ENCODE data around the gene IQCK.

The IQCK gene

GRCh38 chr16:19733551-19733950 is 15.5 kb downstream of the IQCK start:
- TF ChIP-seq CTCF (IDR thresholded peaks at IDR 0.05; ENCODE audit: insufficient read depth, low read depth, low read length, missing control alignments) = no peak
- no peak for DNase-seq (ENCODE audit: low read depth)
- H3K4me3 ChIP-seq (ENCODE audit: low read length) = no peak overlapping the region

GRCh38 chr16:19735074-19735867 is 17.2 kb downstream of the IQCK start:
- DNase-seq (ENCODE audit: low read depth) = no peak
- H3K4me3 ChIP-seq (ENCODE audit: low read length) = no peak overlapping the region
- TF ChIP-seq CTCF (IDR thresholded peaks at IDR 0.05; ENCODE audit: insufficient read depth, low read depth, low read length, missing control alignments) = no peak

GRCh38 chr16:19737306-19738038 is 19.4 kb downstream of the IQCK start:
- H3K4me3 ChIP-seq (ENCODE audit: low read length) = no peak overlapping the region
- no peak for DNase-seq (ENCODE audit: low read depth)
- no peak for TF ChIP-seq CTCF (IDR thresholded peaks at IDR 0.05; ENCODE audit: insufficient read depth, low read depth, low read length, missing control alignments)

- no peak for TF ChIP-seq CTCF (IDR thresholded peaks at IDR 0.05; ENCODE audit: insufficient read depth, low read depth, low read length, missing control alignments)
- no peak overlapping the region for H3K4me3 ChIP-seq (ENCODE audit: low read length)
- no peak for DNase-seq (ENCODE audit: low read depth)
These were observed 23.3 kb downstream of the IQCK start for GRCh38 chr16:19741354-19741753.

- no peak for DNase-seq (ENCODE audit: low read depth)
- no peak overlapping the region for H3K4me3 ChIP-seq (ENCODE audit: low read length)
- TF ChIP-seq CTCF (IDR thresholded peaks at IDR 0.05; ENCODE audit: insufficient read depth, low read depth, low read length, missing control alignments) = no peak
These were observed 25.7 kb downstream of the IQCK start for GRCh38 chr16:19743816-19744159.

GRCh38 chr16:19744670-19745069 is 26.6 kb downstream of the IQCK start:
- DNase-seq (ENCODE audit: low read depth) = no peak
- TF ChIP-seq CTCF (IDR thresholded peaks at IDR 0.05; ENCODE audit: insufficient read depth, low read depth, low read length, missing control alignments) = no peak
- no peak overlapping the region for H3K4me3 ChIP-seq (ENCODE audit: low read length)

All from epithelial cell of esophagus (primary cell).